GM12873 (cell line): ENCODE results near the gene CD99L2.

ENCODE experiments used
- TF ChIP-seq, protein P1 (sequence below): IDR thresholded peaks from 2 replicates; pipeline ENCODE4 v1.5.1; 2012; ENCODE audit warnings: low read depth, mild to moderate bottlenecking, moderate library complexity, low read length, control low read depth; ENCODE audit not compliant: insufficient read depth; ENCODE audit errors: missing control alignments

The CD99L2 gene

DNA sequence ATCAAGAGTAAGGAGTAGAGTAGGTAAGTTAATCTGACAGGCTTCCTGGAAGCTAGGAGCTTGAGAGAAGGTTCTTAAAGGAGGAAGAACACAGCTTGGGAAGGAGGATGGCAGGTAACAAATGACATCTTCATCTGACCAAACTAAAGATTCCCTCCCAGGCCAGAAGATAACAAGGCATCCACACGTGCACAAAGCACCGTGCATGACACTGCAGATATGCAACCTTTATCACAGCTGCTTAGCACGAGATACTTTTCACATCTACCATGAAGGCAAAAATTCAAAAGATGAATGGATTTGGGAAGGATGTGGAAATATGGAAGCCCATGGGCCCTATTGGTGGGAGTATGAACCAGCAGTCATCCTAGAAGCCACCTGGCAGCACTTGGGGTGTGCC lies 34.3 kb downstream of the CD99L2 start:
- TF ChIP-seq, protein P1, sequence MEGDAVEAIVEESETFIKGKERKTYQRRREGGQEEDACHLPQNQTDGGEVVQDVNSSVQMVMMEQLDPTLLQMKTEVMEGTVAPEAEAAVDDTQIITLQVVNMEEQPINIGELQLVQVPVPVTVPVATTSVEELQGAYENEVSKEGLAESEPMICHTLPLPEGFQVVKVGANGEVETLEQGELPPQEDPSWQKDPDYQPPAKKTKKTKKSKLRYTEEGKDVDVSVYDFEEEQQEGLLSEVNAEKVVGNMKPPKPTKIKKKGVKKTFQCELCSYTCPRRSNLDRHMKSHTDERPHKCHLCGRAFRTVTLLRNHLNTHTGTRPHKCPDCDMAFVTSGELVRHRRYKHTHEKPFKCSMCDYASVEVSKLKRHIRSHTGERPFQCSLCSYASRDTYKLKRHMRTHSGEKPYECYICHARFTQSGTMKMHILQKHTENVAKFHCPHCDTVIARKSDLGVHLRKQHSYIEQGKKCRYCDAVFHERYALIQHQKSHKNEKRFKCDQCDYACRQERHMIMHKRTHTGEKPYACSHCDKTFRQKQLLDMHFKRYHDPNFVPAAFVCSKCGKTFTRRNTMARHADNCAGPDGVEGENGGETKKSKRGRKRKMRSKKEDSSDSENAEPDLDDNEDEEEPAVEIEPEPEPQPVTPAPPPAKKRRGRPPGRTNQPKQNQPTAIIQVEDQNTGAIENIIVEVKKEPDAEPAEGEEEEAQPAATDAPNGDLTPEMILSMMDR: no peak

DNA sequence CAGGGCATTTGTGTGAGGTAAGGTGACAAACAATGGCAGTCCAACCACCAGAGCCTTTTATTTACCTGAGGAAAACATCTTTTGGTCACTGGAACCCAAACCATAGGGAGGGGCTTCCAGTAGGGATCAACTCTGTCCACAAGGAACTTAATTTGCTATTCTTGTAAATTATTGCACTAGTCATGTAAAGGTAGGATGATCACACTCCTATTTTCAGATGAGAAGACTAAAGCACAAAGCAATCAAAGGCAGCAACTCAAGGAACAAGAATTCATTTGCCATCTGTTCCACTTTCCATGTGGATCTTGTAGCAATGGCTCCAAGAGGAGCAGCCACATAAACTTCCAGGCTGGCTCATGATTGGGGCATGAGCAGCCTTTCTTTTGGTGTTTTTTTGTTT lies 35.3 kb downstream of the CD99L2 start:
- TF ChIP-seq, protein P1: no peak

DNA sequence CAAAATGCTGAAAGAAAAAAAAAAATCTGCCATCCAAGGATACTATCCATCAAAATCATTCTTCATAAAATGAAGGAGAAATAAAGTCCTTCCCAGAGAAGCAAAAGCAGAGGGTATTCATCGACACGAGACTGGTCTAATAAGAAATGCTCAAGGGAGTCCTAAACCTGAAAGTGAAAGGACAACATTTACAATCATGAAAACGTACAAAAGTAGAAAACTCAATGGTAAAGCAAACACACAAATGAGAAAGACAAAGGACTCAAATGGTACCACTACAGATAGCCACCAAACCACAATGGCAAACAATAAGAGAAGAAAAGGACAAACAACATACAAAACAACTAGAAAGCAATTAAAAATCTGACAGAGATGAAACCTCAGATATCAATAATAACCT lies 41.0 kb downstream of the CD99L2 start:
- TF ChIP-seq, protein P1: no peak

DNA sequence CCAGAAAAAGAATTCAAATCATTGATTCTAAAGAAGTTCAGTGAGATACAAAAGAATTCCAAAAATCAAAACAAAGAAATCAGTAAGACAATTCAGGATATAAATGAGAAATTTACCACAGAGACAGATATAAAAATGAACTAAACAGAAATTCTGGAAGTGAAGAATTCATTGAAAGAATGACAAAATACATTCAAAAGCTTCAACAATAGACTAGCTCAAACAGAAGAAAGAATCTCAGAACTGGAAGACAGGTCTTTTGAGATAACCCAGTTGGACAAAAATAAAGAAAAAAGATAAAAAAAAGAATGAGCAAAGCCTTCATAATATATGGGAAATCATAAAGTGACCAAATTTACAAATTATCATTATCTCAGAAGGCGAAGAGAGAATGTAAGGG lies 41.7 kb downstream of the CD99L2 start:
- TF ChIP-seq, protein P1: no peak

DNA sequence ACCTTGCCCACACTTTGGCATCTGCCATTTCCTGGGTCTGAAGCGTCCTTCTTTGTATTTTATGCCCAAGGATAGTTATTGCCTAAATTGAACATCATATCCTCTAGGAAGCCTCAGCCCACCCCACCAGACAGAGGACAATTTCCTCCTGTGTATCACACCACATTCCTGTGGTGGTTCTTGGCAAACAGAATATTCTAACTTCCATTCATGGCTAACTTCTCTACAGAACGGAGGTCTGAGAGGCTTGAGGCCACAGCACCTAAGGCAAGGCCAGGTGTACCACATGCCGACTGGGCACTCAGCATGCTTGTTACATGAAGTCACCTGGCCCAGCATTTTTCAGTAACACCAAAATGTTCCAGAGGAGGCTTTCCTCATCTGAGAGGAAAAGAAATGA lies 42.4 kb downstream of the CD99L2 start:
- TF ChIP-seq, protein P1: no peak

DNA sequence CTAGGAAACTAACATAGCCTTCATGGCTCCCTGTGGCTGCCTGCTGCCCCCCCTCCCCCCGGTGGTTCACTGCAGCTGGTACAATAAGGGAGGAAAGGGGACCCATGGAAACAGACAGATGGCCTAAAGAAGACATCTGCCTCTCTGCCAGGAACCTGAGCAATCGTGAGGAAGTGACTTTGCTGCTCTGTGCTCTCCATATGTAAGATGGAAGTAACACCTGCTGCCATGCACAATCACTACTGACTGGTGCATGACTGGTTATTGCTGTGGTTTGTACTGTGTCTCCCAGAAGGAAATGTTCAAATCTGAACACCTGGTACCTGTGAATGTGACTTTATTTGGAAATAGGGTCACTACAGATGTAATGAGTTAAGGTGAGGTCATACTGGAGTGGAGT lies 43.6 kb downstream of the CD99L2 start:
- TF ChIP-seq, protein P1: no peak

DNA sequence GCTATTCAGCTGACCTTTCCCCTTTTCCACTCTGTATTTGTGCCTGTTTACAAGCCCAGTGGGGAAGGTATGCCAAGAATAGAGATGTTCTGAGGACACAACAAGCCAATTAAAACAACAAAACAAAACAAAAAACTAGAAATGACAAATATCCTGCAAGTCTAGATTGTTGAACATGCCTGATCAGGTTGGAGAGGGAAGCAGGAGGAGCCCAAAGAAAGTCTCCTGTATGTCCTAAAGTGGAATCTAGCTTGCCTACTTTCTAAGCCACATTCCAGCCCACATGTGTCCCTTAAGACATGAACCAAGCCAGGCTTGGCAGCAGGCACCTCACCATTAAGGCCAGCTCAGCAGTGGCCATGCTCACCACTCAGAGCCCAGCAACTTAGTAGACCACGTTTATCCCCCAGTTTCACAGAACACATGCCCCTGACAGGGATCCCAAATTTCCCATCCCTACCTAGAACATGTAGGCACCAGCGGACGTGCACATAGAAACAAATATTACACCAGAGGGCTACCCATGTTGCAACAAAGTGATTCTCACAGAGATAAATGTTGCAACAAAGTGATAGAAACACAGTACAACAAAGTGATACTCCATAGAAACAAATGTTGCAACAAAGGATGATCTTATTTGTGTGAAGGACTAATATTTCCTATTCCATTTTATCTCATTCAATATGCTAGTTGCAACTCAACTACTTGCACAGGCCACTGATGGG lies 48.3 kb downstream of the CD99L2 start:
- TF ChIP-seq, protein P1: no peak
